ENCODE results near the gene FOXJ1. TPM values are rescaled to one million over a fixed set of nuclear protein-coding genes. Genes with fewer than 3 reads are reported as not detected.

The FOXJ1 gene
- total and polyA plus RNA-seq, 4 experiments from 2014 or later: 0.19 to 0.20 TPM; not detected in 2

GRCh38 chr17:76104140-76104895 is 36.7 kb downstream of the FOXJ1 start:
- Mint-ChIP-seq H3K27ac (peak overlapping the region; percentile 17 to 99 (median 97)), H3K36me3 (peaks cover 14 to 30% of the 10 kb centered on the region in 2 donors), H3K4me1 (peaks cover 20 to 45% (median 33%) of the 10 kb centered on the region in 4 donors), H3K4me3 (peak overlapping the region; percentile 92 to 98 (median 96)), H3K27me3 (no peaks in the 10 kb centered on the region), H3K9me3 (no peaks in the 10 kb centered on the region)
- no peaks in the 10 kb centered on the region for H3K9me3 ChIP-seq (ENCODE audit: control insufficient read depth in 1 of 2, low read length in 2 of 2)
- intact Hi-C loops (cut with micrococcal nuclease): no loop called here
- ChIA-PET POLR2A (ENCODE audit: partially characterized antibody) (interaction anchor here (0.9 to 2.8 kb wide), 25 partner anchors 11 to 397 kb away, joined by 3 to 24 read pairs (median 4); partner anchors contain the start of genes FBF1, PRPSAP1, RHBDF2 and SRP68), CTCF (ENCODE audit: partially characterized antibody) (interaction anchor here (1.0 to 4.7 kb wide), 8 partner anchors 14 to 195 kb away, joined by 3 to 30 read pairs (median 6); no protein-coding TSS in a partner anchor)
- DNase-seq: no peak
- H3K27me3 ChIP-seq (ENCODE audit: insufficient read depth, low read length): no peaks in the 10 kb centered on the region
- H3K4me1 ChIP-seq (ENCODE audit: insufficient read depth, low read length): peaks cover 27% of the 10 kb centered on the region
- peaks cover 6% of the 10 kb centered on the region for H3K36me3 ChIP-seq (ENCODE audit: insufficient read depth, low read length)
- H3K27ac ChIP-seq (ENCODE audit: low read depth, low read length): peak overlapping the region; percentile 86
- peak overlapping the region; percentile 84 to 86 for H3K4me3 ChIP-seq (ENCODE audit: low read length in 2 of 2)

GRCh38 chr17:76103274-76104139 is 37.5 kb downstream of the FOXJ1 start, which contains the start of gene EXOC7:
Gene EXOC7, minus strand, starts transcription at chr17:76103787. Its CDS starts 95 bp downstream, at chr17:76103692.
- Histone ChIP-seq H3K9me3 (ENCODE audit: control insufficient read depth in 1 of 2, low read length in 2 of 2) (no peaks in the 10 kb centered on the region), H3K27me3 (ENCODE audit: insufficient read depth, low read length) (no peaks in the 10 kb centered on the region), H3K27ac (ENCODE audit: low read depth, low read length) (peak within 1 kb of the TSS; percentile 86), H3K36me3 (ENCODE audit: insufficient read depth, low read length) (peaks cover 6% of the 10 kb centered on the region), H3K4me1 (ENCODE audit: insufficient read depth, low read length) (peaks cover 27% of the 10 kb centered on the region), H3K4me3 (ENCODE audit: low read length in 2 of 2) (peak within 1 kb of the TSS; percentile 84 to 86)
- Mint-ChIP-seq H3K4me1 (peaks cover 20 to 49% (median 33%) of the 10 kb centered on the region in 4 donors), H3K27ac (peak within 1 kb of the TSS; percentile 95 to 99 (median 97)), H3K27me3 (no peaks in the 10 kb centered on the region), H3K4me3 (peak within 1 kb of the TSS; percentile 92 to 98 (median 96)), H3K9me3 (no peaks in the 10 kb centered on the region), H3K36me3 (peaks cover 18 to 36% of the 10 kb centered on the region in 2 donors)
- CTCF ChIA-PET (ENCODE audit: partially characterized antibody): interaction anchor here (1.0 to 4.7 kb wide), 9 partner anchors 15 to 195 kb away, joined by 3 to 30 read pairs (median 4); no protein-coding TSS in a partner anchor
- DNase-seq: peak; percentile 88 to 95 (median 92)
- intact Hi-C loops (cut with micrococcal nuclease): loop anchor here (1.0 kb wide), 1 partner anchor 31 kb away; the partner anchor contains the start of gene SRP68
- POLR2A ChIA-PET (ENCODE audit: partially characterized antibody): interaction anchor here (0.6 to 2.8 kb wide), 26 partner anchors 10 to 437 kb away, joined by 3 to 24 read pairs (median 4); partner anchors contain the start of genes FBF1, PRPSAP1, RHBDF2 and SRP68

- peak overlapping the region; percentile 92 to 98 (median 96) for H3K4me3 Mint-ChIP-seq
- H3K36me3 ChIP-seq (ENCODE audit: insufficient read depth, low read length): peaks cover 7% of the 10 kb centered on the region
- H3K9me3 ChIP-seq (ENCODE audit: control insufficient read depth in 1 of 2, low read length in 2 of 2): no peaks in the 10 kb centered on the region
- no peaks in the 10 kb centered on the region for H3K9me3 Mint-ChIP-seq
- CTCF ChIA-PET (ENCODE audit: partially characterized antibody): interaction anchor here (1.1 to 4.7 kb wide), 6 partner anchors 39 to 196 kb away, joined by 3 to 30 read pairs (median 6); no protein-coding TSS in a partner anchor
- DNase-seq: no peak
- no peaks in the 10 kb centered on the region for H3K27me3 ChIP-seq (ENCODE audit: insufficient read depth, low read length)
- H3K36me3 Mint-ChIP-seq: peaks cover 18 to 37% of the 10 kb centered on the region in 2 donors
- H3K27me3 Mint-ChIP-seq: no peaks in the 10 kb centered on the region
- POLR2A ChIA-PET (ENCODE audit: partially characterized antibody): interaction anchor here (0.9 to 2.8 kb wide), 14 partner anchors 10 to 437 kb away, joined by 3 to 24 read pairs (median 5); partner anchors contain the start of genes PRPSAP1, RHBDF2, SRP68 and ZACN
- peak overlapping the region; percentile 84 to 86 for H3K4me3 ChIP-seq (ENCODE audit: low read length in 2 of 2)
- peak overlapping the region; percentile 95 to 99 (median 97) for H3K27ac Mint-ChIP-seq
- H3K4me1 Mint-ChIP-seq: peaks cover 20 to 49% (median 33%) of the 10 kb centered on the region in 4 donors
- H3K4me1 ChIP-seq (ENCODE audit: insufficient read depth, low read length): peaks cover 27% of the 10 kb centered on the region
- H3K27ac ChIP-seq (ENCODE audit: low read depth, low read length): peak overlapping the region; percentile 86
- intact Hi-C loops (cut with micrococcal nuclease): loop anchor here (1.0 kb wide), 1 partner anchor 31 kb away; the partner anchor contains the start of gene SRP68
Measured at GRCh38 chr17:76102944-76103273, 38.1 kb downstream of the FOXJ1 start.

GRCh38 chr17:76097716-76098295 is 43.2 kb downstream of the FOXJ1 start:
- peaks cover 39% of the 10 kb centered on the region for H3K36me3 ChIP-seq (ENCODE audit: insufficient read depth, low read length)

GRCh38 chr17:76095943-76096342 is 45.1 kb downstream of the FOXJ1 start:
- H3K9me3 ChIP-seq (ENCODE audit: control insufficient read depth in 1 of 2, low read length in 2 of 2): no peaks in the 10 kb centered on the region
- no peak overlapping the region for H3K4me3 ChIP-seq (ENCODE audit: low read length in 2 of 2)
- Mint-ChIP-seq H3K4me3 (no peak overlapping the region), H3K27me3 (no peaks in the 10 kb centered on the region), H3K27ac (peak overlapping the region in 1 of 7 donors; percentile 61), H3K9me3 (no peaks in the 10 kb centered on the region), H3K4me1 (peaks cover 4 to 20% (median 11%) of the 10 kb centered on the region in 4 donors), H3K36me3 (peaks cover 39 to 56% of the 10 kb centered on the region in 2 donors)
- intact Hi-C loops (cut with micrococcal nuclease): no loop called here
- peaks cover 47% of the 10 kb centered on the region for H3K36me3 ChIP-seq (ENCODE audit: insufficient read depth, low read length)
- H3K27ac ChIP-seq (ENCODE audit: low read depth, low read length): no peak overlapping the region
- no peaks in the 10 kb centered on the region for H3K4me1 ChIP-seq (ENCODE audit: insufficient read depth, low read length)
- CTCF ChIA-PET (ENCODE audit: partially characterized antibody): interaction anchor here (0.9 to 3.7 kb wide), 7 partner anchors 10 to 347 kb away, joined by 3 to 15 read pairs (median 3); no protein-coding TSS in a partner anchor
- POLR2A ChIA-PET (ENCODE audit: partially characterized antibody): interaction anchor here (5.6 kb wide), 1 partner anchor 8 kb away, joined by 24 read pairs; the partner anchor contains the start of gene EXOC7
- H3K27me3 ChIP-seq (ENCODE audit: insufficient read depth, low read length): no peaks in the 10 kb centered on the region
- no peak for DNase-seq

More at GRCh38 chr17:76097716-76098295, 43.2 kb downstream of the FOXJ1 start:
- H3K4me3 ChIP-seq (ENCODE audit: low read length in 2 of 2): no peak overlapping the region
- H3K9me3 ChIP-seq (ENCODE audit: control insufficient read depth in 1 of 2, low read length in 2 of 2): no peaks in the 10 kb centered on the region
- H3K27ac ChIP-seq (ENCODE audit: low read depth, low read length): no peak overlapping the region
- Mint-ChIP-seq H3K4me1 (peaks cover 15 to 32% (median 21%) of the 10 kb centered on the region in 4 donors), H3K27me3 (no peaks in the 10 kb centered on the region), H3K4me3 (no peak overlapping the region), H3K36me3 (peaks cover 36 to 60% of the 10 kb centered on the region in 2 donors), H3K9me3 (no peaks in the 10 kb centered on the region), H3K27ac (no peak overlapping the region)
- intact Hi-C loops (cut with micrococcal nuclease): no loop called here
- POLR2A ChIA-PET (ENCODE audit: partially characterized antibody): no interaction called here
- CTCF ChIA-PET (ENCODE audit: partially characterized antibody): no interaction called here
- peaks cover 17% of the 10 kb centered on the region for H3K4me1 ChIP-seq (ENCODE audit: insufficient read depth, low read length)
- no peaks in the 10 kb centered on the region for H3K27me3 ChIP-seq (ENCODE audit: insufficient read depth, low read length)
- no peak for DNase-seq

GRCh38 chr17:76094046-76094445 is 47.0 kb downstream of the FOXJ1 start:
- H3K27me3 ChIP-seq (ENCODE audit: insufficient read depth, low read length): no peaks in the 10 kb centered on the region
- CTCF ChIA-PET (ENCODE audit: partially characterized antibody): interaction anchor here (0.7 to 3.7 kb wide), 2 partner anchors 186 to 291 kb away, joined by 4 to 15 read pairs; no protein-coding TSS in a partner anchor
- no peak overlapping the region for H3K4me3 Mint-ChIP-seq
- intact Hi-C loops (cut with micrococcal nuclease): no loop called here
- H3K36me3 Mint-ChIP-seq: peaks cover 36 to 56% of the 10 kb centered on the region in 2 donors
- DNase-seq: no peak
- peaks cover 1 to 15% (median 4%) of the 10 kb centered on the region in 4 donors for H3K4me1 Mint-ChIP-seq
- H3K27ac Mint-ChIP-seq: peak overlapping the region in 1 of 7 donors; percentile 71
- POLR2A ChIA-PET (ENCODE audit: partially characterized antibody): interaction anchor here (0.6 to 5.6 kb wide), 3 partner anchors 10 to 86 kb away, joined by 3 to 24 read pairs (median 13); partner anchors contain the start of genes EXOC7 and ZACN
- H3K9me3 ChIP-seq (ENCODE audit: control insufficient read depth in 1 of 2, low read length in 2 of 2): no peaks in the 10 kb centered on the region
- peaks cover 59% of the 10 kb centered on the region for H3K36me3 ChIP-seq (ENCODE audit: insufficient read depth, low read length)
- no peaks in the 10 kb centered on the region for H3K27me3 Mint-ChIP-seq
- H3K4me3 ChIP-seq (ENCODE audit: low read length in 2 of 2): no peak overlapping the region
- H3K27ac ChIP-seq (ENCODE audit: low read depth, low read length): no peak overlapping the region
- H3K9me3 Mint-ChIP-seq: no peaks in the 10 kb centered on the region
- H3K4me1 ChIP-seq (ENCODE audit: insufficient read depth, low read length): no peaks in the 10 kb centered on the region
